GM21447 (cell line): Measurements from ENCODE around the gene SCN1B.
"Not testable (repeated sequence)": the region's sequence is repeated elsewhere in the genome, so short reads cannot be mapped to it uniquely, and the experiment has no call there.

ENCODE experiments used
- ATAC-seq: cut with Tn5 transposase; IDR thresholded peaks from one replicate; pipeline ENCODE4 v1.9.1; 2021; ENCODE audit not compliant: unreplicated experiment

The SCN1B gene

GRCh38 chr19:35034588-35035382 is 4.5 kb downstream of the SCN1B start:
- no peak for ATAC-seq

DNA sequence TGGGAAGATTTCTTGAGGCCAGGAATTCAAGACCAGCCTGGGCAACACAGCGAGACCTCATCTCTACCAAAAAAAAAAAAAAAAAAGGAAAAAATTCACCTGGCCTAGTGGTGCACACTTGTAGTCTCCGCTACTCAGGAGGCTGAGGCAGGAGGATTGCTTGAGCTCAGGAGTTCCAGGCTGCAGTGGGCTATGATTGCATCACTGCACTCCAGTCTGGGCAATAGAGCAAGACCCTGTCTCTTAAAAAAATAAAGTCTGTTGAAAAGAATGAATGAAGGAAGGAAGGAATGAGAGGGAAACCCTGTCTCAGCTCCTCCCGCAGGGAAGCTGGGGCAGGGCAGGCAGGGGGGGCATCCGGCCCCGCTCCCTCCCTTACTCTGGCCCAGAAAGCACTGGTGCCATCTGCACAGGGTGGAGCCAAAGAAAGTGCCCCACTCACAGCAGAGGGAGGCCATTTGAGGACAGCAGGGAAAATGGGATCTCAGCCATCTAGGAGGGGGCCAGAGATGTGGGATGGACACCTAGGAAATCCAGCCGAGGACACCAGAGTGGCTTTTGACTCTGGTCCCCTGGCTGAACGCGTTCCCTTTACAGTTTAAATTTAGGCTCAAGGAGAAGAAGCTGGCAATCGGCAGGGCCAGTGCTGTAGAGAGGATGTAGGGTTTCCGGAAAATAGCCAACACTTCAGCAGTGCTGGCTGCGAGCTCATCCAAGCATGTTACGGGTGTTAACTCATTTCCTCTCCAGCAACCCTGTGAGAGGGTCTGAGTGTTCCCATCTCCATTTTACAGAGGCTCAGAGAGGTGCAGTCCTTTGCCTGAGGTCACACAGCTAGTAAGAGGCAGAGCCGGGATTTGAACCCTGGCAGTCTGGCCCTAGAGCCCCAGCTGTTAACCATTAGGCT is 7.7 kb downstream of the SCN1B start:
- peak; percentile 71 for ATAC-seq

- ATAC-seq = no peak
These were observed 8.6 kb downstream of the SCN1B start for GRCh38 chr19:35038623-35039512.

DNA sequence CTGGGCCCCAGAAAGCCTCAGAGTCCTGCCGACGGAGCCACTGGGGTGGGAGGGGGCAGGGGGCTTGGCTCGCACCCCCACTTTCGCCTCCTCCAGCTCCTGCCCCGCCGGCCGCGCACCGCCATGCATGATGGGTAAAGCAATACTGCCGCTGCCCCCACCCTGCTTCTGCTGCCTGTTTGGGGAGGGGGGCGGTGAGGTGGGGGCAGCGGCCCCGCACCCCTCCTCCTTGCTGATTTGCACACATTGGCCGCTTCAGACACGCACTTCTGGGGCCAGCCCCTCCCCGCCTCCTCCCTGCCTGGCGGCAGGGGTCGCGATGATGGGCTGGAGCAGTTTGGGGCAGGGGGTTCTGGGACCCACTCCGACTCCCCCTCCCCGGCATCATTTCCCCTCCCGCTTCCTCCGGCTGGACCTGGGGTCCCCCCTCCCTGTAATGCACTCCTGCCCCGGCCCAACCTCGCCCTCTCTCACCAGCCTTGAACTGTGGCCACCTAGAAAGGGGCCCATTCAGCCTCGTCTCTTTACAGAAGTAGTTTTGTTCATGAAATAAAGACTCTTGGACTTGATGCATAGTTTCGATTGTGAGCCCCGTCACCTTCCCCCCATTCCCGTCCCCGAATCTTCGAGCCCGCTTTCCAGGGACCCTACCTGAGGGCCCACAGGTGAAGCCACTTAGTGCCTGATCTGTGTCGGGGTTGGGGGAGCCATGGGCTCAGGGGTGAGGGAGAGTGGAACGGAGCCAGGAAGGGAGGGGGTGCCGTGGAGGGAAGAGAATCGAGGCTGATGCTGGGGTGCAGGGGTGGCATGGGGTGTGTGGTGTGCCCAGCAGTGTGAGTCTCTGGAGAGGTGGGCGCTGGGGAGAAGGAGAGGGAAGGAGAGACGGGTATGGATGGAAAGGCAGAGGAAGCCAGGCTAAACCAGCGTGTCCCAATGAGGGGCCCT is 9.9 kb downstream of the SCN1B start:
- ATAC-seq = no peak

- no peak for ATAC-seq
These were observed 10.7 kb downstream of the SCN1B start for GRCh38 chr19:35040826-35041547.

- ATAC-seq = no peak
These were observed 11.3 kb downstream of the SCN1B start, which contains the start of gene HPN for GRCh38 chr19:35041548-35042055. Gene HPN, plus strand, starts transcription at chr19:35041721. Its CDS starts 786 bp downstream, at chr19:35042507.

DNA sequence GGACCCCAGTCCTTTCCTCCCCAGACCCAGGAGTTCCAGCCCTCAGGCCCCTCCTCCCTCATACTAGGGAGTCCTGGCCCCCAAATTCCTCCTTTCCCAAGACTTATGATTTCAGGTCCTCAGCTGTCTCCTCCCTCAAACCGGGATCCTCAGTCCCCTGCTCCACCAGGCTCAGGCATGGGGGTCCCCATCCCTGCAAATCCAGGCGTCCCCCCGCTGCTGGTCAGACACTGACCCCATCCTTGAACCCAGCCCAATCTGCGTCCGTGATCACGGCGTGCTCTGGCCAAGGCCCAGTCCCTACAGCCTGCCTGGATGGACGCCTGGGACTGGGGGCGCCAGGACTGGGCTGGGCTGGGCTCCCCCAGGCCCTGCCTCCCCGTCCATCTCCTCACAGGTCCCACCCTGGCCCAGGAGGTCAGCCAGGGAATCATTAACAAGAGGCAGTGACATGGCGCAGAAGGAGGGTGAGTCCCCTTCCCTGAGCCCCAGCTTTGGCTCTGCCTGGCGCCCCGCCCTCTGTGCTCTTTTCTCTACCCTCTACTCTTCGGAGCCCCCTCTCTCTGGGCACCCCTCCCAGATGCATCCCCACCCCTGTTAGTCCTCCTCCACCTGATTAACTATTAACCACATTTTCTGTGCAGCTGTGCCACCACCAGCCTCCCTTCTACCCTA is 11.9 kb downstream of the SCN1B start:
- no peak for ATAC-seq

GRCh38 chr19:35042954-35043604 is 12.8 kb downstream of the SCN1B start:
- ATAC-seq = no peak

GRCh38 chr19:35043906-35044305 is 13.6 kb downstream of the SCN1B start:
- ATAC-seq = no peak

DNA sequence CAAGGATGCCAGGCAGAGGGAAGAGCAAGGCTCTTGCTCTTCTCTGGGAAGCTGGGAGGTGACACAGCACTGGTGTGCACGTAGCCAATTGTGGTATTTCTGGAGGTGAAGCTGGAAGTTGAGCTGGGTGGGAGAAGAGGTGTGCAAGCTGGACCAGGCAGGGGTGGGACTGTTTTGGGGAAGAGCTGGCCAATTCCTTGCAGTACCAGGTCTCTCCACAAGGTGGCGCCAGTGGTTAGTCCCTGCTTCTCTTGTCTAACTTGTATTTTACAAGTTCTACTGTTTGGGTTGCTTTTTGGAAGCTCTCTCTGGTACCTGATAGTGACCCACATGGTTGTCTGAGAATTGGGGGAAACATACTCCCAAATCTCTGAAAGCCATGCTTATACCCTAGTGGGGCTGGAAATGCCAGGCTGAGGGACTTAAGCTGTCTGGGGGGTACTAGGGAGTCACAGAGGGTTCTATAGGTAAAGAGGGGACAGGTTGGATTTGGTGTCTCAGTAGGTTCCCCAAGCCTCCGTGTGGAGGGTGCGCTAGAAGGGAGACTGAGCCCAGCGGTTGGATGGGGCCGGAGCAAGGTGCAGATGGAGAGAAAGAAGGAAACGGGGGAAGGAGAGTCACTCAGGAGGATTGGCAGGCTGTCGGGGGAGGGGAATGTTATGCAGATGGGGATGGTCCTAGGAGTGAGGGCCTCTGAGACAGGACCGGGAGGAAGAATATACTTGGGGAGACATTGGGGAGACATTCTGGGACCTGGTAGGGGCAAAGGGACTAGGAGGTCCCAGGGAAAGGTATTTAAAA is 14.2 kb downstream of the SCN1B start:
- no peak for ATAC-seq

DNA sequence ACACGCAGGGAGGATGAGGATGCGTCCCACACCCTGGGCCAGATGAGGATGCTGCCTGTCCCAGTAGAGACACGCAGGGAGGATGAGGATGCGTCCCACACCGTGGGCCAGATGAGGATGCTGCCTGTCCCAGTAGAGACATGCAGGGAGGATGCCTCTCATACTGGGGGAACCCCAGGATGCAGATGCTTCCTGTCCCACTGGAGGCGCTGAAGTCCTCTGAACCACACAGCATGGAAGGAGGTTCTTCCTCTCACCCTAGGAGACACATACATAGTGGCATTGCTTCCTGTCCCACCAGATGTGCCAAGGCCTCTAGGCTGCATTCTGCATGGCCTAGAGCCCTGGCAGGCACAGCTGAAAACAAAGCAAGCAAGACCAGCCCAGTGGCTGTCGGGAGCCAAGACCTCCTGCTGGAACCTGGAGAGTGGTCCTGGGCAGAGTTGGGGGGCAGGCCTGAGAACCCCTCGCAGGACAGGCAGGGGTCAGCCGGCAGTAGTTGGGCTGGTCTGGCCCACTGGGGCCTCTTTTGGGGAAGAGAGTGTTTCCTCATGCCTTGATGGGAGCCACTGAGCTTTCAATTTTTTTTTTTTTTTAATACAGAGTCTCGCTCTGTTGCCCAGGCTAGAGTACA is 15.5 kb downstream of the SCN1B start:
- peak; percentile 67 for ATAC-seq

DNA sequence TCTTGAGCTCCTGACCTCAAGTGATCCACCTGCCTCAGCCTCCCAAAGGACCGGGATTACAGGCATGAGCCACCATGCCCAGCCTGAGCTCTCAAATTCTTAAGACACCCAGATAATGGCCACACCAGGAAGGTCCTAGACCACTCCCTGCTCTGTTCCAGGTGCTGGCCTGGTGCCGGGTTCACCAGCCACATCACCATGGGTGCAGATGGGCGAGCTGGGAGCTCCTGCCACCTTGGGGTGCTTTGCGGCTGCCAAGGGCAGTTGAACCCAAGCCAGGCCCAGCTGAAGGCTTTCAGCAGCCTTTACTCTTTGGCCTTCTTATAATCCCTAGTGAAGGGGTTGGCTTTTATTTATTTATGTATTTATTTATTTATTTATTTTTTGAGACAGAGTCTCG is 16.2 kb downstream of the SCN1B start:
- no peak for ATAC-seq

DNA sequence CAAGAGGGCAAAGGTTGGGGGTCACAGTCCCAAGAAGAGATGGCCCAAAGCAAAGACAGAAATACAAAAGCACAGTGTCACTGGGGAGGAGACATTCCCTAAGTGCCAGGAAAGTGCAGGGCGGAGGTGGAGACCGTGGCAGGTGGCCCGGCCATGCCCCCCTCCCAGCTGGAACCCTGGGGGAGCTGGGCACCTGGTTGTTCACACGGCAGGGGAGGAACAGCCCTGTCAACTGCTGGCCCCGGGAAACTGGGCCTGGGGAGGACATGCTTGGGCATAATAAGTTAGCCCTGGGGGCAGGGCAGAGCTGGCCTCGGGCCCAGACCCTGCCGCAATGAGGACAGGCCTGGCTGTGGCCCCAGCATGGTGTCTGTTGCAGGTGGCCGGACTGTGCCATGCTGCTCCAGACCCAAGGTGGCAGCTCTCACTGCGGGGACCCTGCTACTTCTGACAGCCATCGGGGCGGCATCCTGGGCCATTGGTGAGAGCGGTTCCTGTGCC is 18.7 kb downstream of the SCN1B start:
- ATAC-seq = no peak

DNA sequence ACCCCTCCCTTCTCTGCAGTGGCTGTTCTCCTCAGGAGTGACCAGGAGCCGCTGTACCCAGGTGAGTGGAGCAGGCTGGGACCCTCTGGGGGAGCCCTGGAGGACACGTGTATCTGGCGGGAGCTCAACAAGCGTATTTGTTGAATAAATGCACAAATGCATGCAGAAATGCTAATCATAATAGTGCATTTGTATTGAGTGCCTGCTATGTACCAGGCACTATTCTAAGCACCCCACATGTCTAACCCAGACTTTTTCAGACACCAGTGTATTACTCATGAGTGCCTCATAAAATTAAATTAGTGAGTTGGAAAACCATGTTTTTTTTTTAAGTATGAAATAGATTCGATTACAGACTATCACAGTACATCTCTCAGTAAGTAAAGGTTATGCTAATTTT is 19.2 kb downstream of the SCN1B start:
- no peak for ATAC-seq

- ATAC-seq = not testable (repeated sequence)
These were observed 20.4 kb downstream of the SCN1B start for GRCh38 chr19:35050662-35051061.

- ATAC-seq = not testable (repeated sequence)
These were observed 21.0 kb downstream of the SCN1B start for GRCh38 chr19:35051268-35051667.
